Neural cell (in vitro differentiated cells): ENCODE data around the gene FOXO4. TPM values are rescaled to one million over a fixed set of nuclear protein-coding genes. Genes with fewer than 3 reads are reported as not detected.
A peak's percentile ranks its signal among the peaks of the same experiment; 100 is the strongest.

Experiments
- H2AFZ ChIP-seq: fragments of 200-600, 300-800 bp; sonication (generic), shearing (Covaris generic); 2 replicates; pipeline ENCODE4 v1.6.0; 2014; ENCODE audit warnings: low read depth, mild to moderate bottlenecking, antibody characterized with exemption, low read length, moderate library complexity
- H3F3A ChIP-seq: fragments of 200-600 bp; shearing (Covaris generic); 2 replicates; pipeline ENCODE4 v1.6.1; 2016; ENCODE audit warnings: mild to moderate bottlenecking, moderate library complexity, mixed read lengths, antibody characterized with exemption, low read length; ENCODE audit not compliant: insufficient read depth, poor library complexity, severe bottlenecking
- H3K27ac ChIP-seq: fragments of 200-600, 300-800 bp; sonication (generic), shearing (Covaris generic); 2 replicates; pipeline ENCODE4 v1.5.1; 2014; ENCODE audit warnings: mild to moderate bottlenecking, low read length, moderate library complexity
- H3K27me3 ChIP-seq: fragments of 300-800, 200-600 bp; sonication (generic), shearing (Covaris generic); 2 replicates; pipeline ENCODE4 v1.6.0; 2014; ENCODE audit warnings: mild to moderate bottlenecking, low read depth, low read length, moderate library complexity; ENCODE audit not compliant: insufficient read depth
- H3K36me3 ChIP-seq: fragments of 300-800, 200-600 bp; sonication (generic), shearing (Covaris generic); 2 replicates; pipeline ENCODE4 v1.5.1; 2014; ENCODE audit warnings: mild to moderate bottlenecking, antibody characterized with exemption, low read length, moderate library complexity; ENCODE audit not compliant: insufficient read depth
- H3K4me2 ChIP-seq: fragments of 300-800, 200-600 bp; sonication (generic), shearing (Covaris generic); 2 replicates; pipeline ENCODE4 v1.6.0; 2014; ENCODE audit warnings: mild to moderate bottlenecking, low read length
- H3K4me3 ChIP-seq: fragments of 300-800, 200-600 bp; sonication (generic), shearing (Covaris generic); 2 replicates; pipeline ENCODE4 v1.5.1; 2014; ENCODE audit warnings: mild to moderate bottlenecking, low read length, moderate library complexity
- H3K79me2 ChIP-seq: fragments of 200-600 bp; shearing (Covaris generic); replicated peaks from 2 replicates; pipeline ENCODE4 v1.6.0; 2014; ENCODE audit warnings: mild to moderate bottlenecking, low read length, moderate library complexity; ENCODE audit not compliant: insufficient read depth
- H3K9ac ChIP-seq: fragments of 300-800, 200-600 bp; sonication (generic), shearing (Covaris generic); 2 replicates; pipeline ENCODE4 v1.6.1; 2016; ENCODE audit warnings: mild to moderate bottlenecking, low read length, mixed read lengths
- H3K9me2 ChIP-seq: fragments of 200-600 bp; shearing (Covaris generic); 2 replicates; pipeline ENCODE4 v1.6.1; 2016; ENCODE audit warnings: mild to moderate bottlenecking, low read length, mixed read lengths; ENCODE audit not compliant: insufficient read depth
- H3K9me3 ChIP-seq: fragments of 200-600, 300-800 bp; sonication (generic), shearing (Covaris generic); 2 replicates; pipeline ENCODE4 v1.6.1; 2016; ENCODE audit warnings: mild to moderate bottlenecking, mixed run types, low read length, moderate library complexity, mixed read lengths
- H4K20me1 ChIP-seq: fragments of 200-600 bp; shearing (Covaris generic); 2 replicates; pipeline ENCODE4 v1.6.1; 2016; ENCODE audit warnings: mild to moderate bottlenecking, mixed run types; ENCODE audit not compliant: insufficient read depth
- EP300 ChIP-seq: fragments of 450-650 bp; conservative IDR thresholded peaks from 2 replicates; pipeline ENCODE4 v1.6.1; 2014; ENCODE audit warnings: antibody characterized with exemption, mild to moderate bottlenecking, moderate library complexity; ENCODE audit not compliant: poor library complexity, severe bottlenecking
- EZH2 ChIP-seq: fragments of 200-600, 300-800 bp; shearing (Covaris generic), sonication (generic); IDR thresholded peaks from 2 replicates; pipeline ENCODE4 v1.6.1; 2014; ENCODE audit warnings: antibody characterized with exemption, low read length, borderline replicate concordance, mild to moderate bottlenecking; ENCODE audit not compliant: insufficient read depth, poor library complexity, severe bottlenecking
- MXI1 ChIP-seq: fragments of 450-650 bp; conservative IDR thresholded peaks from 2 replicates; pipeline ENCODE4 v1.6.1; 2014; ENCODE audit warnings: antibody characterized with exemption, mild to moderate bottlenecking; ENCODE audit not compliant: poor library complexity, severe bottlenecking
- POLR2AphosphoS5 ChIP-seq: IDR thresholded peaks from 2 replicates; pipeline ENCODE4 v1.6.1; 2012
- RAD21 ChIP-seq: fragments of 450-650 bp; conservative IDR thresholded peaks from 2 replicates; pipeline ENCODE4 v1.6.1; 2014; ENCODE audit warnings: antibody characterized with exemption, mild to moderate bottlenecking, moderate library complexity
- SMC3 ChIP-seq: fragments of 450-650 bp; conservative IDR thresholded peaks from 2 replicates; pipeline ENCODE4 v1.6.1; 2014; ENCODE audit warnings: antibody characterized with exemption, mild to moderate bottlenecking, moderate library complexity; ENCODE audit not compliant: poor library complexity
- TAF1 ChIP-seq: IDR thresholded peaks from 2 replicates; pipeline ENCODE4 v1.6.1; 2012; ENCODE audit warnings: low read depth
- polyA plus RNA-seq: library from polyadenylated mRNA; depleted of rRNA; stranded (reverse); fragments of >200 nt; gene quantifications from 2 replicates; pipeline ENCODE4 v1.2.3, GENCODE V29; 2014
- TF ChIP-seq, protein P1 (sequence below): fragments of 450-650 bp; IDR thresholded peaks from 2 replicates; pipeline ENCODE4 v1.5.1; 2014; ENCODE audit warnings: antibody characterized with exemption, mild to moderate bottlenecking, moderate library complexity; ENCODE audit not compliant: poor library complexity, severe bottlenecking
- TF ChIP-seq, protein P2 (sequence below): IDR thresholded peaks from 2 replicates; pipeline ENCODE4 v1.6.1; 2012; ENCODE audit warnings: borderline replicate concordance

The FOXO4 gene
- polyA plus RNA-seq, 1 donor from 2014 or later: 1.9 TPM

DNA sequence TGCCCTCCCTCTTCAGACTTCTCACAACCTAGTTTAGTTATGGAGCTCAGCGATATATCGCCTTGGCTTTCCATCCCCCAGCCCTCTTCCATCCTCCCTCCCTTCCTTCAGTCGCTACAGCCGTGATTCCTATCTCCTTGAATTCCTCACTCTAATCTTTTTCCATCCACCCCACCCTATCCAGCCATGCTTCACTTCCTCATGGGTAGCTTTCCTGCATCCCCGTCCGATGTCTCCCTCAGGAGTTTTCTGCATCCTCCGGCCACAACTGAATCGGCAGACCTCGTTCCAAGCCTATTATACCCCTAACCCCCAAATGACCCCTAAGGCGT, 28.0 kb upstream of the FOXO4 start:
- Histone ChIP-seq H3K9ac (peak overlapping the region; percentile 60), H3K27ac (peak overlapping the region; percentile 62), H3K27me3 (no peaks in the 10 kb centered on the region), H3K9me3 (no peaks in the 10 kb centered on the region), H3K36me3 (no peaks in the 10 kb centered on the region), H4K20me1 (no peaks in the 10 kb centered on the region), H3K9me2 (no peaks in the 10 kb centered on the region), H2AFZ (peak overlapping the region; percentile 27), H3F3A (no peaks in the 10 kb centered on the region), H3K79me2 (peaks cover 9% of the 10 kb centered on the region), H3K4me2 (peak overlapping the region; percentile 59), H3K4me3 (peak overlapping the region; percentile 74)
- TF ChIP-seq MXI1 (peak; percentile 81), TAF1 (no peak)

DNA sequence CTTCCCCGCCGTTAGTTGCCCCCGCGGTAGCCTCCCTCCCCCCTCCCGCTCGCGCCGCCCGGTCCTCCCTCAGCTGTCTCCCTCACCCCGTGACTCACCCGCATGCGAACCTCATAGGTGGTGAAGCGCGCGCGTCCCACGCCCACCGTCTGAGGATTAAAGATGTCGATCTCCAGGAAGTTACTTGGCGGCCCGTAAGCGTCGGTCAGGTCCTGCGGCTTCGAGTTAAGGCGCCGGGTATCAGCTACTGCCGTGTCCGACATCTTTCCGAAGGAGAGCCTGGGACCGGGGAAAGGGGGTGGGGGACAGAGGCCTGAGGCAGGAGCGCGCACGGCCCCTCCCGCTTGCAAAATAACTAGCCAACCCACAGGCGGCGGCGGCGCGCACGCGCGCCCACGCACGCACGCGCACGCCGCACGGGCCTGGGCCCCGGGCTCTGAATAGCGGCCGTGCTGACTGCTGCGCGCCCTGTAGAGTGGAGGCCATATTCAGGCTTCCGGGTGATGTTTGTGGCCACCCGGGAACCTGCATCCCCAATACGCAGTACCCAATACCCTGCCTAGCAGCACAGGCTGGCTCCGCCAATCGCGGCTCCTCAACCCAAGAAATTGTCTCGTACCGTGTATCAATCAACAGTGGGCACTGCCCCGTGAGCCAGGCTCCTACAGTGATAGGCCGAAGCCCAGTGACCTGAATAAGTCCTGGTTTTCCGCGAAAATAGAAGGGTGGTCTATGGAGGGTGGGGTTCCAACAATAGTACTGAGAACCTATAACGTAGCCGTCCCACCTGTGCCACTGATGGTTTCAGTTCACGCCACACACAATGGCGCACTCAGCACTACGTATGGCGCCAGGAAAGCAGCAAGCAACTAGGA, 27.4 kb upstream of the FOXO4 start, which contains the start of gene SNX12:
SNX12 (minus strand) TSS at position 291 of the 875 bp plus-strand sequence; CDS start at position 263, 28 bp downstream.
- Histone ChIP-seq H3F3A (no peaks in the 10 kb centered on the region), H3K9me2 (no peaks in the 10 kb centered on the region), H3K27me3 (no peaks in the 10 kb centered on the region), H3K4me2 (peak within 1 kb of the TSS; percentile 65), H3K9ac (peak within 1 kb of the TSS; percentile 62), H3K79me2 (peaks cover 9% of the 10 kb centered on the region), H3K9me3 (no peaks in the 10 kb centered on the region), H4K20me1 (no peaks in the 10 kb centered on the region), H3K36me3 (no peaks in the 10 kb centered on the region), H3K4me3 (peak within 1 kb of the TSS; percentile 74), H3K27ac (peak within 1 kb of the TSS; percentile 80), H2AFZ (peak within 1 kb of the TSS; percentile 45)
- TF ChIP-seq, protein P1, sequence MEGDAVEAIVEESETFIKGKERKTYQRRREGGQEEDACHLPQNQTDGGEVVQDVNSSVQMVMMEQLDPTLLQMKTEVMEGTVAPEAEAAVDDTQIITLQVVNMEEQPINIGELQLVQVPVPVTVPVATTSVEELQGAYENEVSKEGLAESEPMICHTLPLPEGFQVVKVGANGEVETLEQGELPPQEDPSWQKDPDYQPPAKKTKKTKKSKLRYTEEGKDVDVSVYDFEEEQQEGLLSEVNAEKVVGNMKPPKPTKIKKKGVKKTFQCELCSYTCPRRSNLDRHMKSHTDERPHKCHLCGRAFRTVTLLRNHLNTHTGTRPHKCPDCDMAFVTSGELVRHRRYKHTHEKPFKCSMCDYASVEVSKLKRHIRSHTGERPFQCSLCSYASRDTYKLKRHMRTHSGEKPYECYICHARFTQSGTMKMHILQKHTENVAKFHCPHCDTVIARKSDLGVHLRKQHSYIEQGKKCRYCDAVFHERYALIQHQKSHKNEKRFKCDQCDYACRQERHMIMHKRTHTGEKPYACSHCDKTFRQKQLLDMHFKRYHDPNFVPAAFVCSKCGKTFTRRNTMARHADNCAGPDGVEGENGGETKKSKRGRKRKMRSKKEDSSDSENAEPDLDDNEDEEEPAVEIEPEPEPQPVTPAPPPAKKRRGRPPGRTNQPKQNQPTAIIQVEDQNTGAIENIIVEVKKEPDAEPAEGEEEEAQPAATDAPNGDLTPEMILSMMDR: peak; percentile 71
- TF ChIP-seq EZH2: no peak
- peak; percentile 79 for TF ChIP-seq EP300
- TF ChIP-seq TAF1: no peak
- peak; percentile 14 for TF ChIP-seq RAD21
- TF ChIP-seq SMC3: no peak
- TF ChIP-seq MXI1: peak; percentile 75
- TF ChIP-seq, protein P2, sequence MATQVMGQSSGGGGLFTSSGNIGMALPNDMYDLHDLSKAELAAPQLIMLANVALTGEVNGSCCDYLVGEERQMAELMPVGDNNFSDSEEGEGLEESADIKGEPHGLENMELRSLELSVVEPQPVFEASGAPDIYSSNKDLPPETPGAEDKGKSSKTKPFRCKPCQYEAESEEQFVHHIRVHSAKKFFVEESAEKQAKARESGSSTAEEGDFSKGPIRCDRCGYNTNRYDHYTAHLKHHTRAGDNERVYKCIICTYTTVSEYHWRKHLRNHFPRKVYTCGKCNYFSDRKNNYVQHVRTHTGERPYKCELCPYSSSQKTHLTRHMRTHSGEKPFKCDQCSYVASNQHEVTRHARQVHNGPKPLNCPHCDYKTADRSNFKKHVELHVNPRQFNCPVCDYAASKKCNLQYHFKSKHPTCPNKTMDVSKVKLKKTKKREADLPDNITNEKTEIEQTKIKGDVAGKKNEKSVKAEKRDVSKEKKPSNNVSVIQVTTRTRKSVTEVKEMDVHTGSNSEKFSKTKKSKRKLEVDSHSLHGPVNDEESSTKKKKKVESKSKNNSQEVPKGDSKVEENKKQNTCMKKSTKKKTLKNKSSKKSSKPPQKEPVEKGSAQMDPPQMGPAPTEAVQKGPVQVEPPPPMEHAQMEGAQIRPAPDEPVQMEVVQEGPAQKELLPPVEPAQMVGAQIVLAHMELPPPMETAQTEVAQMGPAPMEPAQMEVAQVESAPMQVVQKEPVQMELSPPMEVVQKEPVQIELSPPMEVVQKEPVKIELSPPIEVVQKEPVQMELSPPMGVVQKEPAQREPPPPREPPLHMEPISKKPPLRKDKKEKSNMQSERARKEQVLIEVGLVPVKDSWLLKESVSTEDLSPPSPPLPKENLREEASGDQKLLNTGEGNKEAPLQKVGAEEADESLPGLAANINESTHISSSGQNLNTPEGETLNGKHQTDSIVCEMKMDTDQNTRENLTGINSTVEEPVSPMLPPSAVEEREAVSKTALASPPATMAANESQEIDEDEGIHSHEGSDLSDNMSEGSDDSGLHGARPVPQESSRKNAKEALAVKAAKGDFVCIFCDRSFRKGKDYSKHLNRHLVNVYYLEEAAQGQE: no peak
- peak; percentile 42 for TF ChIP-seq POLR2AphosphoS5
